ENCODE measurements around the gene VPS18.
A peak's percentile ranks its signal among the peaks of the same experiment; 100 is the strongest.
"Not testable (repeated sequence)": the region's sequence is repeated elsewhere in the genome, so short reads cannot be mapped to it uniquely, and the experiment has no call there.

VPS18 gene

GRCh38 chr15:40893733-40894680, at the start of gene VPS18:
TSS of gene VPS18 (plus strand) at chr15:40894450. CDS start at chr15:40894769, 319 bp downstream.
- DNase-seq: peak; percentile 100

GRCh38 chr15:40844696-40845030, 49.6 kb upstream of the VPS18 start:
- peak; percentile 78 for DNase-seq

GRCh38 chr15:40845036-40845435, 49.2 kb upstream of the VPS18 start:
- DNase-seq: no peak

- DNase-seq: no peak
Measured at GRCh38 chr15:40845511-40846284, 48.6 kb upstream of the VPS18 start.

- DNase-seq: no peak
Measured at GRCh38 chr15:40846841-40847222, 47.4 kb upstream of the VPS18 start.

- DNase-seq: no peak
Measured at GRCh38 chr15:40847223-40847961, 46.9 kb upstream of the VPS18 start.

GRCh38 chr15:40850576-40851112, 43.6 kb upstream of the VPS18 start:
- no peak for DNase-seq

GRCh38 chr15:40852529-40852928, 41.7 kb upstream of the VPS18 start:
- DNase-seq: no peak

- no peak for DNase-seq
Measured at GRCh38 chr15:40853241-40853890, 40.9 kb upstream of the VPS18 start.

- no peak for DNase-seq
Measured at GRCh38 chr15:40854161-40854560, 40.1 kb upstream of the VPS18 start.

GRCh38 chr15:40855706-40856234, 38.5 kb upstream of the VPS18 start:
- DNase-seq: no peak

GRCh38 chr15:40856746-40857145, 37.5 kb upstream of the VPS18 start:
- DNase-seq: no peak

- DNase-seq: peak; percentile 95
Measured at GRCh38 chr15:40857601-40858341, 36.5 kb upstream of the VPS18 start.

GRCh38 chr15:40858706-40859105, 35.5 kb upstream of the VPS18 start:
- no peak for DNase-seq

GRCh38 chr15:40859206-40859851, 34.9 kb upstream of the VPS18 start:
- peak; percentile 91 for DNase-seq

- not testable (repeated sequence) for DNase-seq
Measured at GRCh38 chr15:40861147-40861546, 33.1 kb upstream of the VPS18 start.

GRCh38 chr15:40863660-40864270, 30.5 kb upstream of the VPS18 start:
- DNase-seq: no peak

GRCh38 chr15:40867199-40867598, 27.1 kb upstream of the VPS18 start:
- DNase-seq: no peak

GRCh38 chr15:40869686-40870085, 24.6 kb upstream of the VPS18 start:
- DNase-seq: no peak

- no peak for DNase-seq
Measured at GRCh38 chr15:40870716-40871115, 23.5 kb upstream of the VPS18 start.
